GM12892 (cell line): ENCODE data around the gene ROBO3.

ENCODE experiments used
- POLR2A ChIP-seq: IDR thresholded peaks from 2 replicates; pipeline ENCODE4 v1.6.1; 2011; ENCODE audit warnings: low read depth, low read length, control low read depth
- POLR2AphosphoS5 ChIP-seq: IDR thresholded peaks from 2 replicates; pipeline ENCODE4 v1.6.1; 2011; ENCODE audit warnings: low read depth, low read length, control low read depth
- TAF1 ChIP-seq: IDR thresholded peaks from 2 replicates; pipeline ENCODE4 v1.6.1; 2011; ENCODE audit warnings: low read depth, mild to moderate bottlenecking, control low read depth, low read length, borderline replicate concordance

GRCh38 chr11:124879493-124880289 lies 14.5 kb downstream of the ROBO3 start:
- no peak for TF ChIP-seq POLR2A
- no peak for TF ChIP-seq TAF1
- no peak for TF ChIP-seq POLR2AphosphoS5
